GM18870 (cell line): ENCODE measurements around the gene S100A7A.
"Not testable (repeated sequence)": the region's sequence is repeated elsewhere in the genome, so short reads cannot be mapped to it uniquely, and the experiment has no call there.

ENCODE experiments used
- ATAC-seq: cut with Tn5 transposase; IDR thresholded peaks from one replicate; pipeline ENCODE4 v1.9.1; 2021; ENCODE audit warnings: moderate library complexity; ENCODE audit not compliant: unreplicated experiment

Gene S100A7A

DNA sequence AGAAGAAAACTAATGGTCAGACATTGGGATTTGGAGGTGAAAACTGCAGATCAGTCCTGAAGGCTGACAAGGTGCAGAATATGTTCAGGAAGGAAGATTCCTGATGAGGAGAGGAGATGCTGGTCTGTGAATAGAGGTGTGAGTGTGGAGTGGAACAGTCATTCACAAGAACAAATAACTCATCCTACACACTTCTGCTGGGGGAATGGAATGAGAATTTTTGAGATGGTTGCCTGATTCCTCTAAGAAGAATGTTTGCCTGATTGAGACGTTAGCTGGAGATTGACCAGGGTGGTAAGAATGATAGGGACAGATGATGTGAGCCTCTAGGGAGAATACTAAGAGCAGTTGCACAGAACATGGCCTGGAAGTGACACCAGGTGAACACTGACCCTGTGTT is 40.1 kb downstream of the S100A7A start:
- no peak for ATAC-seq

DNA sequence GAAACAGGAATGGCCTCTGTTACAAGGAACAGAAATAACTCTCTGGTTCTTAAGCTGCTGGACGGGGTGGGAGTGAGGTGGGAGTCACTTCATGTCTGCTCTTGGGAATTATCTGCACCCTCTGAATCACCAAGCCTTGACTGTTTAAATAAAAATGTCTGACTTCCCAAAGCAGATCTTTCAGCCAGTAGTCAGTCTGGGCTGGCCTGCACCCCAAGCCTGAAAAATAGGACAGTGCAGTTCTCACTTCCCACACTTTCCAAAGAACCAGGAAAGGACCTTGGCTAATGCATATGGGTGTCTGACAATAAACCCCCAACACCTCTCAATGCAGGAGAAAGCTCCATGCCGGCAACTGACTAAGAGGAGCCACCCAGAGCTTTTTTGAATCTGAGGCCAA is 43.3 kb downstream of the S100A7A start:
- no peak for ATAC-seq

DNA sequence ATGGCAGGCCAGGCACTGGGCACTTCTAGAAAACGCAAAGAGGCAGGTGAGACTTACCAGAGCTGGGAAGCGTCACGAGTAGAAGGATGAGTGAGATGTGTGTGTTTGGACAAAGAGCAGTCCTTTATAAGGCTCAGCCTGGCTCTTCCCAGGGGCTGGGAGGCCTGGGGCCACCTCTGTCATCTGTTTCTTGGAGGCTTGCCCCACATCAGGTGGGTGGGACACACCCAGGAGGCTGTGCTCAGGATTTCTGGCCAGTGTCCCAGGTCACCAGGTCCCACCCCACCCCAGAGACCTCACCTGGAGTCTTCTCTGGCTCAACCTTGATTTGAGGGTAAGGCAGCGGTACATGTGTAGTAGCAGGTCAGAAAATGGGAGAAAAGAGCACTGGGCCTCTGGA is 44.2 kb downstream of the S100A7A start, which contains the start of gene S100A7:
S100A7 (minus strand) TSS at position 101 of the 400 bp plus-strand sequence. CDS start 1,638 bp downstream, outside the sequence.
- ATAC-seq = no peak

DNA sequence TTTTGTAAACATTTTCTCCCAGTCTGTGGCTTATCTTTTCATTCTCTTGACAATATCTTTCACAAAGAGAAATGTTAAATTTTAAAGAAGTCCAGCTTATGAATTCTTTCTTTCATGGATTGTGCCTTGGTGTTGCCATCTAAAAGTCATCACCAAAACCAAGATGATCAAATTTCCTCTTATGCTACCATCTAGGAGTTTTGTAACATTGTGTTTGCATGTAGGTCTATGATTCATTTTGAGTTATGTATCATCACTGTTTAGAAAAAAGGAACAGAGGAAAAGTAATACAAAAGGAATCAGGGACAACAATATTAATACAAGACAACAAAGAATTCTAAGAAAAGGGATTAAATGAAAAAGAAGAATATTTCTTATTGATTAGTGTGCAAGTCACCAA is 46.4 kb downstream of the S100A7A start:
- ATAC-seq = not testable (repeated sequence)

DNA sequence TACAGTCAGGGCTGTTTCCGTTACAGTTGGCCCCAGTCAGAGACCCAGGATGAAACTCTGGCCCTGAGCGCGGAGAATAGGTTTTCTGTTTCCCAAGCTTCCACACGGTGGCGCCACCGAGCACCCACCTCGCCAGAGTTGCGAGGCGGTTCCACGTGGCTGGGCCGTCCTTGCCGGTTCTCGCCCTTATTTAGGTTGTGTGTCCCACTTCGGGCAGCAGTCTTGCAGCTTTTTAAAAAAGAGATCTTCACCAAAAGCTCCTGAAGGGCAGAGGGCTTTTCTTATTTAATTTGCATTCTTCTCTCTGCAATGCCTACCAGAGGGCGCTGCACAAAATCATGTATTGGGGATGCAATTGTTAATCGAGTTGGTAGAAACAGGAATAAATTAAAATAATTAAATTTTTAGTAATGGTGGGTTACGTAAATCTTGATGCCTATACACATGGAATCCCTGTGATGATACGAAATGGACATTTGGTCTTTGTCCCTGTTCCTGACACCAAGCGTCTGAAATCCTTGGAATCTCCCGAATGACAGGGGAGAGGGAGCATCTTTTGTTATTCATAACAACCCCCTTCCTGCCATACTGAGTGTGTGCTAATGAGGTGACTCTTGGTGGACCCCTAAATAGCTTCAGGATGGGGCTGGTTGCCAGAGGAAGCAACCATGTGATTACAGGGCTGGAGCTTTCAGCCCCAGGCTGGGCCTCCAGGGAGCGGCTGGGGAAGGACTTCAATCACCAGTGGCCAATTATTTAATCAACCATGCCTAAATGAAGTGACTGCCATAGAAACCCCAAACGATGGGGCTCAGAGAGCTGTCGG is 49.7 kb downstream of the S100A7A start:
- ATAC-seq = no peak

DNA sequence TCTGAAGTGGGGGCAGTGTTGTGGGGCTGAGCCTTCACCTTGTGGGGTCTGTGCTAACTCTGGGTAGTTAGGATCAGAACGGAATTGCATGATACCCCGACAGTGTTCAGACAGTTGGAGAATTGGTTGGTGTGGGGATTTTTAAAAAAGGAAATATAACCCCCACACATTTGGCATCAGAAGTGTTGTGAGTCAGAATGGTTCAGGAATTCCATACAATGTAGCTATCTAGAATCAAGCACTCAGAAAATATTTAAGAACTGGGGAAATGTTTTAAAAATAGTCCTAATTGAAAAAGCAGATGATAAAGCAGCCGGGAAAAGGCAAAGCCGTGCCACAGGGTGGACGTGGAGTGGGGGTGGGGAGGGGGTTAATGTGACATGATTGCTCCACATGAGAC is 50.6 kb downstream of the S100A7A start:
- ATAC-seq = no peak

DNA sequence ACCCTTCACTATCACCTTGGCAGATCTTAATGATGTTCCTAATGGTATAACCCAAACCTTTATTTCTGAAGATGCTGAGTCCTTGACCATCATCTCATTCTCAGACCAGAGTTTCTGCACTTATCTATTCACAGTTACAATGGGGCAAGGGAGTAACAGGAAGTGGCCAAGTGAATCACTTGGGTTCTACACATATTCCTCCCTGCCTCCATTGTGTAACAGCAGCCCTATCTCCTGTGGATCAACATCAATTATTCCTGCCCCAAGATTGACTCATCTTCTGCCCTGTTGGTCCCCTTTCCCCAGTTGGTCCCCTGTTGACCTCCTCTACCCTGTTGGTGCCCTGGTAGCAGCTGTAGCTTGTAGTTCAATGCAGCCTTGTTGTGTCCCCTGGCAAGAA is 54.4 kb downstream of the S100A7A start:
- no peak for ATAC-seq
